PC-3 (cell line): Measurements from ENCODE around the gene OR6K2. TPM values are rescaled to one million over a fixed set of nuclear protein-coding genes. Genes with fewer than 3 reads are reported as not detected.

Experiments used
- ATAC-seq: fragments of 200-7000 bp; cut with Tn5 transposase; 2 replicates; pipeline ENCODE4 v1.9.1; 2020; ENCODE audit warnings: mild to moderate bottlenecking, moderate library complexity
- BruUV-seq: library from RNA; stranded (reverse); fragments of 400-500 nt; replicated peaks from 2 replicates; lab custom pipeline; 2021; lab: Mats Ljungman, UMichigan
- CTCF ChIA-PET: fragments of 300-600 bp; sonication (Branson Sonifier 250); formaldehyde crosslinking; loops from one replicate; lab custom pipeline; 2022; ENCODE audit warnings: antibody characterized with exemption; lab: Charles Lee
- POLR2A ChIA-PET: fragments of 300-600 bp; sonication (Branson Sonifier 250); formaldehyde crosslinking; loops from one replicate; lab custom pipeline; 2022; ENCODE audit warnings: antibody characterized with exemption; ENCODE audit not compliant: unreplicated experiment; lab: Charles Lee
- DNase-seq: peaks from one replicate; pipeline ENCODE4 v3.0.0-alpha.2; 2015
- H2AFZ ChIP-seq: fragments of 300-600 bp; sonication (generic); 2 replicates; pipeline ENCODE4 v1.6.0; 2016; ENCODE audit warnings: antibody characterized with exemption, low read length
- H3F3A ChIP-seq: fragments of 300-600 bp; sonication (generic); one replicate; pipeline ENCODE4 v1.6.0; 2017; ENCODE audit warnings: antibody characterized with exemption, low read length, control low read depth, mild to moderate bottlenecking; ENCODE audit not compliant: unreplicated experiment
- H3K27ac ChIP-seq: fragments of 300-600 bp; sonication (generic); 2 replicates; pipeline ENCODE4 v1.5.1; 2016; ENCODE audit warnings: mild to moderate bottlenecking, low read length
- H3K27me3 ChIP-seq: fragments of 300-600 bp; sonication (generic); 2 replicates; pipeline ENCODE4 v1.6.1; 2016; ENCODE audit warnings: low read length, mixed read lengths
- H3K36me3 ChIP-seq: fragments of 300-600 bp; sonication (generic); 2 replicates; pipeline ENCODE4 v1.6.1; 2016; ENCODE audit warnings: low read depth, mixed run types, low read length, mixed read lengths
- H3K4me1 ChIP-seq: fragments of 300-600 bp; sonication (generic); 2 replicates; pipeline ENCODE4 v1.5.1; 2016; ENCODE audit warnings: low read length; ENCODE audit not compliant: insufficient read depth
- H3K4me2 ChIP-seq: fragments of 300-600 bp; sonication (generic); 2 replicates; pipeline ENCODE4 v1.6.0; 2016; ENCODE audit warnings: low read length
- H3K4me3 ChIP-seq: fragments of 300-600 bp; sonication (generic); 2 replicates; pipeline ENCODE4 v1.5.1; 2016; ENCODE audit warnings: mild to moderate bottlenecking, low read length, mixed read lengths
- H3K79me2 ChIP-seq: fragments of 300-600 bp; sonication (generic); 2 replicates; pipeline ENCODE4 v1.6.1; 2017; ENCODE audit warnings: low read length, mixed read lengths
- H3K9ac ChIP-seq: fragments of 300-600 bp; sonication (generic); 2 replicates; pipeline ENCODE4 v1.6.0; 2016; ENCODE audit warnings: mild to moderate bottlenecking, low read length
- H3K9me2 ChIP-seq: fragments of 300-600 bp; sonication (generic); replicated peaks from 2 replicates; pipeline ENCODE4 v1.6.1; 2016; ENCODE audit warnings: mixed run types, low read length, mixed read lengths
- H3K9me3 ChIP-seq: fragments of 300-600 bp; sonication (generic); 2 replicates; pipeline ENCODE4 v1.6.1; 2016; ENCODE audit warnings: low read length, mixed read lengths
- H4K20me1 ChIP-seq: fragments of 300-600 bp; sonication (generic); 2 replicates; pipeline ENCODE4 v1.6.1; 2016; ENCODE audit warnings: low read length, mixed read lengths
- CTCF ChIP-seq: fragments of 300-600 bp; sonication (generic); conservative IDR thresholded peaks from 2 replicates; pipeline ENCODE4 v1.5.1; 2017; ENCODE audit warnings: antibody characterized with exemption, low read depth, mild to moderate bottlenecking, low read length
- EZH2 ChIP-seq: fragments of 300-600 bp; sonication (generic); IDR thresholded peaks from one replicate; pipeline ENCODE4 v1.6.1; 2017; ENCODE audit warnings: antibody characterized with exemption, mild to moderate bottlenecking, low read length; ENCODE audit not compliant: unreplicated experiment
- EZH2phosphoT487 ChIP-seq: fragments of 300-600 bp; sonication (generic); IDR thresholded peaks from 2 replicates; pipeline ENCODE4 v1.6.1; 2018; ENCODE audit warnings: mild to moderate bottlenecking, antibody characterized with exemption, low read length, borderline replicate concordance
- intact Hi-C: fragments of 100-400 bp; cut with micrococcal nuclease; formaldehyde crosslinking; loops from 2 replicates; pipeline ENCODE4 v1.9.0; 2023
- total RNA-seq: library from RNA; depleted of rRNA; stranded (reverse); fragments of >200 nt; gene quantifications from 2 replicates; pipeline ENCODE4 v1.2.3, GENCODE V29; 2014; rRNA removed

Gene OR6K2
- total RNA-seq, 1 experiment from 2014 or later: not detected

- peaks cover 13% of the 10 kb centered on the region for H3K27me3 ChIP-seq
- H4K20me1 ChIP-seq: no peaks in the 10 kb centered on the region
- no peaks in the 10 kb centered on the region for H3K4me1 ChIP-seq
- no peaks in the 10 kb centered on the region for H3K36me3 ChIP-seq
- H2AFZ ChIP-seq: no peak overlapping the region
- H3K27ac ChIP-seq: no peak overlapping the region
- no peak overlapping the region for H3K9ac ChIP-seq
- POLR2A ChIA-PET: no interaction called here
- intact Hi-C loops: no loop called here
- H3K9me2 ChIP-seq: no peaks in the 10 kb centered on the region
- H3K4me2 ChIP-seq: no peak overlapping the region
- no peaks in the 10 kb centered on the region for H3K79me2 ChIP-seq
- no TSS peak for BruUV-seq
- CTCF ChIA-PET: no interaction called here
- no peaks in the 10 kb centered on the region for H3F3A ChIP-seq
- no peak for ATAC-seq
- no peaks in the 10 kb centered on the region for H3K9me3 ChIP-seq
- no peak overlapping the region for H3K4me3 ChIP-seq
- no peak for DNase-seq
- TF ChIP-seq EZH2phosphoT487 (no peak), EZH2 (no peak), CTCF (no peak)
These were observed 46.4 kb downstream of the OR6K2 start for GRCh38 chr1:158654086-158654485.

- POLR2A ChIA-PET: no interaction called here
- CTCF ChIA-PET: no interaction called here
- ATAC-seq (no peak), DNase-seq (no peak)
- Histone ChIP-seq H3K27ac (no peak overlapping the region), H3K27me3 (peaks cover 13% of the 10 kb centered on the region), H3K4me1 (no peaks in the 10 kb centered on the region), H4K20me1 (no peaks in the 10 kb centered on the region), H3K9me3 (no peaks in the 10 kb centered on the region), H3K9ac (no peak overlapping the region), H3F3A (no peaks in the 10 kb centered on the region), H3K36me3 (no peaks in the 10 kb centered on the region), H3K4me3 (peak overlapping the region; percentile 51), H2AFZ (0 out of 2 replicates have a peak overlapping the region, but pooled peaks have one; percentile 38), H3K9me2 (no peaks in the 10 kb centered on the region), H3K79me2 (no peaks in the 10 kb centered on the region), H3K4me2 (peak overlapping the region; percentile 67)
- intact Hi-C loops: no loop called here
- no peak for TF ChIP-seq EZH2phosphoT487
- no peak for TF ChIP-seq EZH2
- no peak for TF ChIP-seq CTCF
- BruUV-seq: no TSS peak
These were observed 47.6 kb downstream of the OR6K2 start for GRCh38 chr1:158652721-158653334.

Other genes starting within 250 kb of the OR6K2 start
- gene OR10K1, start 238.8 kb downstream of the OR6K2 start, total RNA-seq: not detected in 2 replicates
- gene OR10R2, start 228.4 kb downstream of the OR6K2 start, total RNA-seq: not detected in 2 replicates
- not detected in 2 replicates for gene OR6Y1, start 146.2 kb downstream of the OR6K2 start, total RNA-seq
- not detected in 2 replicates for gene OR6P1, start 130.1 kb downstream of the OR6K2 start, total RNA-seq
- not detected in 2 replicates for gene OR10X1, start 120.8 kb downstream of the OR6K2 start, total RNA-seq
- gene OR10Z1, start 95.4 kb downstream of the OR6K2 start, total RNA-seq: not detected in 2 replicates
- not detected in 2 replicates for gene SPTA1, start 13.9 kb downstream of the OR6K2 start, total RNA-seq
- gene OR6K3, start 20.1 kb upstream of the OR6K2 start, total RNA-seq: not detected in 2 replicates
- gene OR6K6, start 54.1 kb upstream of the OR6K2 start, total RNA-seq: not detected in 2 replicates
- gene OR6N1, start 71.5 kb upstream of the OR6K2 start, total RNA-seq: not detected in 2 replicates
- not detected in 2 replicates for gene OR6N2, start 80.6 kb upstream of the OR6K2 start, total RNA-seq
- not detected in 2 replicates for gene MNDA, start 130.7 kb upstream of the OR6K2 start, total RNA-seq
- gene PYHIN1, start 230.9 kb upstream of the OR6K2 start, total RNA-seq: not detected in 2 replicates